Measurements from ENCODE around the gene ARFGAP1.
A peak's percentile ranks its signal among the peaks of the same experiment; 100 is the strongest.

ARFGAP1 gene

GRCh38 chr20:63272105-63273058, at the start of gene ARFGAP1:
ARFGAP1 (plus strand) TSS chr20:63272813; CDS start chr20:63275581, 2,768 bp downstream.
- DNase-seq = peak; percentile 93

GRCh38 chr20:63223121-63223825, 49.3 kb upstream of the ARFGAP1 start:
- DNase-seq = peak; percentile 54

- no peak for DNase-seq
Observed at GRCh38 chr20:63223826-63224207, 48.8 kb upstream of the ARFGAP1 start.

- peak; percentile 82 for DNase-seq
Observed at GRCh38 chr20:63224412-63225081, 48.1 kb upstream of the ARFGAP1 start.

- no peak for DNase-seq
Observed at GRCh38 chr20:63225082-63225454, 47.5 kb upstream of the ARFGAP1 start.

- DNase-seq = no peak
Observed at GRCh38 chr20:63226042-63226943, 46.3 kb upstream of the ARFGAP1 start.

- no peak for DNase-seq
Observed at GRCh38 chr20:63227260-63227659, 45.4 kb upstream of the ARFGAP1 start.

- no peak for DNase-seq
Observed at GRCh38 chr20:63228806-63229205, 43.8 kb upstream of the ARFGAP1 start.

GRCh38 chr20:63230800-63231268, 41.8 kb upstream of the ARFGAP1 start:
- peak; percentile 61 for DNase-seq

GRCh38 chr20:63232235-63233060, 40.2 kb upstream of the ARFGAP1 start:
- DNase-seq = no peak

GRCh38 chr20:63233061-63233344, 39.6 kb upstream of the ARFGAP1 start:
- no peak for DNase-seq

GRCh38 chr20:63233924-63234323, 38.7 kb upstream of the ARFGAP1 start:
- no peak for DNase-seq

- DNase-seq = peak; percentile 71
Observed at GRCh38 chr20:63234693-63235398, 37.8 kb upstream of the ARFGAP1 start.

GRCh38 chr20:63235399-63235983, 37.1 kb upstream of the ARFGAP1 start, which contains the start of gene BIRC7:
BIRC7 (plus strand) TSS chr20:63235905; CDS start chr20:63236097, 192 bp downstream.
- DNase-seq = peak; percentile 23

- no peak for DNase-seq
Observed at GRCh38 chr20:63236116-63236837, 36.3 kb upstream of the ARFGAP1 start.

- no peak for DNase-seq
Observed at GRCh38 chr20:63238031-63238430, 34.6 kb upstream of the ARFGAP1 start.

GRCh38 chr20:63238514-63239125, 34.0 kb upstream of the ARFGAP1 start:
- peak; percentile 55 for DNase-seq

GRCh38 chr20:63239431-63239830, 33.2 kb upstream of the ARFGAP1 start:
- DNase-seq = no peak

GRCh38 chr20:63240004-63240403, 32.6 kb upstream of the ARFGAP1 start:
- no peak for DNase-seq

Data from RPMI8226 (cell line).